ENCODE results near the gene HUS1. TPM values are rescaled to one million over a fixed set of nuclear protein-coding genes. Genes with fewer than 3 reads are reported as not detected.
"Not testable (repeated sequence)": the region's sequence is repeated elsewhere in the genome, so short reads cannot be mapped to it uniquely, and the experiment has no call there.

HUS1 gene
- total RNA-seq, 4 donors from 2014 or later = 11.5 to 15.6 (median 13.7) TPM

DNA sequence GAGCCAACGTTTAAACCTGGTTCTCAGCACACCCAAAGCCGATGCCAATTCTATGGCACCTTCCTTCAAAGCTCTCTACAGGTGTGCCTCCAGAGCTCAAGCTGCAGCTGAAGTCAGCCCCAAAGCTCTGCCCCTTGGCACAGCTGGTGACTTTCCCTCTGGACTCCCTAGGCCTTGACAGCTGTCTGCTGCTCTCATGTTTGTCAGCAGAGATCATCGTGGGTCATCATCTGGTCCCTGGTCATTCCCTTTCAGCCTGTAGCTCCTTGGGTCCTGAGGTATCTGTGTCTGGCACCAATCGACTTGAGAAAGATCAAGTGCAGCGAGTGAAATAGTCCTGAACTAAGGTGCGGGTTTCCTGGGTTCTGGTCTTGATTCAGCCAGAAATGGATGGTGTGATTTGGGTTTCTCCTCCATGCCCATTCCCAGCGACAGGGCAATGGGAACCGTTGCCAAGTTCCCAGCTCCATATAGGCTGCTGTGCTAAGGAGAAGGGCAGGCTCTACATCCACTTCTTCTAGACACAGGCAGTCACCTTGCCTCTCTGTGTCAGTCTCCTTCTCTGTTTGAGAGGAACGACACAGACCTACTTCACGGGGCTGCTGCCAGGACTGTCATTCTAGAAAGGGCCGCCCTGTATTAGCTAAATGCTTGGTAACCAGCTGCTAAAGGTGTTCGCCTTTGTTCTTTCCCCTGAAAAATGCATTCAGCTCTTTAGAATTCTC, 34.7 kb downstream of the HUS1 start:
- Histone ChIP-seq H3K36me3 (no peaks in the 10 kb centered on the region), H3K27me3 (no peaks in the 10 kb centered on the region), H3K27ac (replicated peaks in 1 of 4) (no peak overlapping the region), H3K4me3 (no peak overlapping the region), H3K9me3 (no peaks in the 10 kb centered on the region), H3K4me1 (peaks cover 8 to 41% (median 23%) of the 10 kb centered on the region in 4 donors)
- TF ChIP-seq, protein P1, sequence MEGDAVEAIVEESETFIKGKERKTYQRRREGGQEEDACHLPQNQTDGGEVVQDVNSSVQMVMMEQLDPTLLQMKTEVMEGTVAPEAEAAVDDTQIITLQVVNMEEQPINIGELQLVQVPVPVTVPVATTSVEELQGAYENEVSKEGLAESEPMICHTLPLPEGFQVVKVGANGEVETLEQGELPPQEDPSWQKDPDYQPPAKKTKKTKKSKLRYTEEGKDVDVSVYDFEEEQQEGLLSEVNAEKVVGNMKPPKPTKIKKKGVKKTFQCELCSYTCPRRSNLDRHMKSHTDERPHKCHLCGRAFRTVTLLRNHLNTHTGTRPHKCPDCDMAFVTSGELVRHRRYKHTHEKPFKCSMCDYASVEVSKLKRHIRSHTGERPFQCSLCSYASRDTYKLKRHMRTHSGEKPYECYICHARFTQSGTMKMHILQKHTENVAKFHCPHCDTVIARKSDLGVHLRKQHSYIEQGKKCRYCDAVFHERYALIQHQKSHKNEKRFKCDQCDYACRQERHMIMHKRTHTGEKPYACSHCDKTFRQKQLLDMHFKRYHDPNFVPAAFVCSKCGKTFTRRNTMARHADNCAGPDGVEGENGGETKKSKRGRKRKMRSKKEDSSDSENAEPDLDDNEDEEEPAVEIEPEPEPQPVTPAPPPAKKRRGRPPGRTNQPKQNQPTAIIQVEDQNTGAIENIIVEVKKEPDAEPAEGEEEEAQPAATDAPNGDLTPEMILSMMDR (IDR thresholded peaks at IDR 0.05) = no peak
- TF ChIP-seq POLR2AphosphoS5 (IDR thresholded peaks at IDR 0.05) = no peak
- no peak for TF ChIP-seq EP300 (IDR thresholded peaks at IDR 0.05)
- no peak for TF ChIP-seq POLR2A (IDR thresholded peaks at IDR 0.05; ENCODE audit: low read depth)
- DNase-seq (ENCODE audit: extremely low spot score) = no peak
- WGBS = 71% methylated on average over 12 of the region's 12 CpGs
- intact Hi-C loops (cut with DNase I) = no loop called here

DNA sequence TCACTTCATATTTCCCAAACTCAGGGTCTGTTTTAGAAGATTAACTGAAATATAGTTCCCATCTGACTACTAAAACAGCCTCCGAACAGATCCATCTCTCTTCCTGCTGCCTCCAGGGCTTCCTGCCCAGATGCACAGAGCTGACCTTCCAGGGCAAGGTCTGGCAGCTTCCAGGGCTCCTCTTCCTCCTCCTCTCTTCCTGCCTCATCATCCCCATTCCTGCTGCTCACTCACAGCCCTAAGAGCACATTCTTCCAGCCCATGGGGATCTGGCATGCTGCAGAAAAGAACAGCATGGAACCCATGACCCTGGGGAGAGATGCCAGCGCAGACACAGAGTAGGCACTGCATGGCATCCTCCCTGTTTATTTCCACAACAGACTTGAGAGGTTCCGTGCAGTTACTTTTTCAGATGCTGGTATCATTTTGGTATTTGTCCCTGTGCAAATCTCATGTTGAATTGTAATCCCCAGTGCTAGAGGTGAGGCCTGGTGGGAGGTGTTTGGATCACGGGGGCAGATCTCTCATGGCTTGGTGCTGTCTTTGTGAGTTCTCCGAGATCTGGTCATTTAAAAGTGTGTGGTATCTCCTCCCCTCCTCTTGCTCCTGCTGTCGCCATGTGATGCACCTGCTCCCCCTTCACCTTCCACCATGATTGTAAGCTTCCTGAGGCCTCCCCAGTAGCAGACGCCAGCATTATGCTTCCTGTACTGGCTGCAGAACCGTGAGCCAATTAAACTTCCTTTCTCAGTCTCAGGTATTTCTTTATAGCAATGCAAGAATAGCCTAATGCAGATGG, 35.5 kb downstream of the HUS1 start:
- WGBS = 91% methylated on average over 8 of the region's 8 CpGs
- Histone ChIP-seq H3K4me1 (peaks cover 8 to 44% (median 25%) of the 10 kb centered on the region in 4 donors), H3K4me3 (no peak overlapping the region), H3K27me3 (no peaks in the 10 kb centered on the region), H3K36me3 (no peaks in the 10 kb centered on the region), H3K9me3 (no peaks in the 10 kb centered on the region), H3K27ac (replicated peaks in 1 of 4) (peak overlapping the region in 1 of 4 donors; percentile 2)
- intact Hi-C loops (cut with DNase I) = no loop called here
- DNase-seq (ENCODE audit: extremely low spot score) = no peak
- TF ChIP-seq, protein P1 (IDR thresholded peaks at IDR 0.05) = no peak
- no peak for TF ChIP-seq POLR2A (IDR thresholded peaks at IDR 0.05; ENCODE audit: low read depth)
- no peak for TF ChIP-seq POLR2AphosphoS5 (IDR thresholded peaks at IDR 0.05)
- no peak for TF ChIP-seq EP300 (IDR thresholded peaks at IDR 0.05)

DNA sequence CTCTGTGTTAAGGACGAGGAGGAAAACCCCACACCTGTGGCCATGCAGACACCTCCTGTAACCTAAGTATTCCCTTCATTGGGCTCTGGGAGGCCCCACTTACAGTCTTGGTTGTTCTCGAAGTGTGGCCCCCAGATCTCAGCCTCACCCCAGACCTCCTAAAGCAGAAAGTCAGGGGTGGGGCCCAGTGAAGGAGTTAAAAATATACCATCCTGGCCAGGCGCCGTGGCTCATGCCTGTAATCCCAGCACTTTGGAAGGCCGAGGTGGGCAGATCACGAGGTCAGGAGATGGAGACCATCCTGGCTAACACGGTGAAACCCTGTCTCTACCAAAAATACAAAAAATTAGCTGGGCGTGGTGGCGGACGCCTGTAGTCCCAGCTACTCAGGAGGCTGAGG, 36.8 kb downstream of the HUS1 start:
- peak overlapping the region in 1 of 4 donors; percentile 77 for H3K27ac ChIP-seq (replicated peaks in 1 of 4)
- intact Hi-C loops (cut with DNase I); H3K9me3 ChIP-seq; H3K4me3 ChIP-seq; DNase-seq (ENCODE audit: extremely low spot score); H3K36me3 ChIP-seq; H3K27me3 ChIP-seq: not testable (repeated sequence)
- peaks cover 8 to 37% (median 25%) of the 10 kb centered on the region in 4 donors for H3K4me1 ChIP-seq
- WGBS = 96% methylated on average over 6 of the region's 10 CpGs

DNA sequence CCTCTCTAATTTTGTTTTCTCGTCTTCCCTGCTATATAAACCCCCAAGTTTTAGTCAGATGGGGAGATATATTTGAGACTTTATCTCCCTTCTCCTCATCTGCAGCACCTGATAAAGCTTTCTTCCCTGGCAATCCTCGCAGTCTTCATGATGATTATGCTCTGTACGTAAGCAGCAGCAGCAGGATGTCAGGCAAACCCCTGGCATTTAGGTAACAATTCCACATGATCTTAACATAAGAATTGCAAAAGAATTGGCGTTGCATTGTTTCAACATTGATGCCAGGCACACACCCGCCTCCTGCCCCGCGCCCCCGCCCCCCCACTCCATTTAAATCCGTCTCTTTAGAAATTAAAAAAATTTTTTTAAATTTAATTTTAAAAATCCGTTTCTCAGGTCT, 37.3 kb downstream of the HUS1 start:
- TF ChIP-seq POLR2A (IDR thresholded peaks at IDR 0.05; ENCODE audit: low read depth) (no peak), EP300 (IDR thresholded peaks at IDR 0.05) (no peak), POLR2AphosphoS5 (IDR thresholded peaks at IDR 0.05) (no peak)
- TF ChIP-seq, protein P1 (IDR thresholded peaks at IDR 0.05) = no peak

DNA sequence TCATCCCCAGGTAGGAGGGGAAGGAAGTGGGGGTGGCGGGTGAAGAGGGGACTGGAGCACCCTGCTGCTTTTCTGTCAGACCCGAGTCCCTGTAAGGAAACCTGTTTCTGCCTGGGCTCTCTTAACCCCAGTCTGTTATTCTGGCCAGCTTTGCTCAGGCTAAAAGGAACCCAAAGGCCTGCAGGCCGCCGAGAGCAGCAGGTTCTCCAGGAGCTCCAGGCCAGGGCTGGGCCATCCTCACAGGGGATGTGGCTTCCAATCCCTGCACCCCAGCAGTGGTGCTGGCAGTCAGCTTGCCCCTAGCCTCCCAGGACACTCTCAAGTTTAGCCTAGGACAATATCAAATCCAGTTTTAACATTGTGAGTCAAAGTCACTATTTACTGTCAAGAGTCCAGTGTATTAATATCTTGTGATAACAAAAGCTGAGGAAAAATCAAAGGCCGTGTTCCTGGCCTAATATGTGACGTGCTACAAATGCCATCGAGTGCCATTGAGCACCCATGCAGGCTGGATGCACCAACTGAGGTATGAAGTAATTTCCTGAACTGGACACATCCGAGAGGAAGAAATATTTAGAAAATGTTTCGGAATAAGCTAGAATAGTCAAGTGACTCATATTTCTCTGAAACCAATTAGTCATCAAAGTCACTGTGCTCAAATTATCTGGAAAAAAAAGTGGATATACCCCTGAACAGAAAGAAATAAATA, 38.1 kb downstream of the HUS1 start:
- Histone ChIP-seq H3K27me3 (no peaks in the 10 kb centered on the region), H3K9me3 (no peaks in the 10 kb centered on the region), H3K4me1 (peaks cover 8 to 36% (median 23%) of the 10 kb centered on the region in 4 donors), H3K4me3 (no peak overlapping the region), H3K36me3 (peaks cover 0 to 3% (median 0%) of the 10 kb centered on the region in 4 donors), H3K27ac (replicated peaks in 1 of 4) (peak overlapping the region; percentile 52 to 77 (median 70))
- 69% methylated on average over 5 of the region's 9 CpGs for WGBS
- peak; percentile 40 to 41 for TF ChIP-seq POLR2AphosphoS5 (IDR thresholded peaks at IDR 0.05)
- TF ChIP-seq, protein P1 (IDR thresholded peaks at IDR 0.05) = no peak
- intact Hi-C loops (cut with DNase I) = no loop called here
- no peak for DNase-seq (ENCODE audit: extremely low spot score)

More for the DNA sequence above, 37.3 kb downstream of the HUS1 start:
- Histone ChIP-seq H3K4me1 (peaks cover 8 to 36% (median 23%) of the 10 kb centered on the region in 4 donors), H3K27ac (replicated peaks in 1 of 4) (peak overlapping the region; percentile 26 to 77 (median 47)), H3K27me3 (no peaks in the 10 kb centered on the region), H3K36me3 (no peaks in the 10 kb centered on the region), H3K4me3 (no peak overlapping the region), H3K9me3 (no peaks in the 10 kb centered on the region)
- 86% methylated on average over 10 of the region's 10 CpGs for WGBS
- DNase-seq (ENCODE audit: extremely low spot score) = no peak
- intact Hi-C loops (cut with DNase I) = no loop called here

All from esophagus muscularis mucosa (tissue), 4 donors.